Subcutaneous adipose tissue (tissue), 4 donors: ENCODE data around the gene PLXNA2. TPM values are rescaled to one million over a fixed set of nuclear protein-coding genes. Genes with fewer than 3 reads are reported as not detected.

Source experiments
- total RNA-seq, 4 donors: library from RNA; depleted of rRNA; stranded (reverse); fragments of >200 nt; gene quantifications; one replicate each; pipeline ENCODE4 v1.1.0, GENCODE V29; 2016
- TF ChIP-seq, protein P1 (sequence below): fragments of 450-650 bp; IDR thresholded peaks from one replicate; pipeline ENCODE4 v1.5.1; 2016; ENCODE audit warnings: low read depth, mild to moderate bottlenecking, control low read depth, antibody characterized with exemption, moderate library complexity

PLXNA2 gene
- total RNA-seq, 4 donors from 2014 or later, result 6.8 to 37.5 (median 14.3) TPM

- TF ChIP-seq, protein P1, sequence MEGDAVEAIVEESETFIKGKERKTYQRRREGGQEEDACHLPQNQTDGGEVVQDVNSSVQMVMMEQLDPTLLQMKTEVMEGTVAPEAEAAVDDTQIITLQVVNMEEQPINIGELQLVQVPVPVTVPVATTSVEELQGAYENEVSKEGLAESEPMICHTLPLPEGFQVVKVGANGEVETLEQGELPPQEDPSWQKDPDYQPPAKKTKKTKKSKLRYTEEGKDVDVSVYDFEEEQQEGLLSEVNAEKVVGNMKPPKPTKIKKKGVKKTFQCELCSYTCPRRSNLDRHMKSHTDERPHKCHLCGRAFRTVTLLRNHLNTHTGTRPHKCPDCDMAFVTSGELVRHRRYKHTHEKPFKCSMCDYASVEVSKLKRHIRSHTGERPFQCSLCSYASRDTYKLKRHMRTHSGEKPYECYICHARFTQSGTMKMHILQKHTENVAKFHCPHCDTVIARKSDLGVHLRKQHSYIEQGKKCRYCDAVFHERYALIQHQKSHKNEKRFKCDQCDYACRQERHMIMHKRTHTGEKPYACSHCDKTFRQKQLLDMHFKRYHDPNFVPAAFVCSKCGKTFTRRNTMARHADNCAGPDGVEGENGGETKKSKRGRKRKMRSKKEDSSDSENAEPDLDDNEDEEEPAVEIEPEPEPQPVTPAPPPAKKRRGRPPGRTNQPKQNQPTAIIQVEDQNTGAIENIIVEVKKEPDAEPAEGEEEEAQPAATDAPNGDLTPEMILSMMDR, result no peak
Measured at GRCh38 chr1:208115924-208116640, 128.1 kb downstream of the PLXNA2 start.

DNA sequence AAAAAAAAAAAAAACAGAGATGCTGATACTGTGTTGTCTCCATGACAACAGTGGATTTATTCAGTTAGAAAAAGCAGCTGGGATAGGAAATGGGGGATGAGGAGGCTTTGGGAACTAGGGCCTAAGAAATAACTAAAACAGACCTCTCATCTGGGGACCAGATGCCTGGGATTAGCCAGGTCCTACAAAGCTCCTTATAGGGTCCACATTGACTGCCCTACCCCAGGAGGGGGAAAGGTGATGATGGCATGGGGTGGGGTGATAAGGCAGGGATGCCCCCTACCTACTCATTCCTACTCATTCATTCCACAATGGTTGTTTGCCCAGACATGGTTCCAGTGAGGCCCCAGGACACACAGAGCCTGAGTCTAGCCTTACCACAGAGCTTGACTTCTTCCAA lies 131.2 kb downstream of the PLXNA2 start:
- TF ChIP-seq, protein P1, result no peak

DNA sequence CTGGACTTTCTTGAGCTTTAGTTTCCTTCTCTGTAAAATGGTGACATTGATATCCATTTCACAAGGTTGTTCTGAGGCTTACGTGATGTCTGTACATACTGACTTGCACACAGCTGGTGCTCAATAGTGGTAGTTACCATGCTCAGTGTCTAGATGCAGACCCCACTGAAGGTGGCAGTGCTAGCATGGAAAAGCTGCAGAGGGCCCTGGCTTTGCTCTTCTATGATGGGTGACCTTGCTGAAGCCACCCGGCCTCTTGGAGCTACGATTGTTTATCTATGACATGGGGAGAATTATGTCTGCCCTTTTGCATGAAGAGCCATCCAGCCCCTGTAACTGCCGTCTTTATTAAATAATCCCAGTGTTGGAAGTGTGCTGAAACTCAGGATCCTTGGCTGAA lies 131.8 kb downstream of the PLXNA2 start:
- TF ChIP-seq, protein P1, result no peak

GRCh38 chr1:208111646-208112190 lies 132.5 kb downstream of the PLXNA2 start:
- TF ChIP-seq, protein P1, result no peak

GRCh38 chr1:208110296-208110695 lies 133.9 kb downstream of the PLXNA2 start:
- TF ChIP-seq, protein P1, result no peak

DNA sequence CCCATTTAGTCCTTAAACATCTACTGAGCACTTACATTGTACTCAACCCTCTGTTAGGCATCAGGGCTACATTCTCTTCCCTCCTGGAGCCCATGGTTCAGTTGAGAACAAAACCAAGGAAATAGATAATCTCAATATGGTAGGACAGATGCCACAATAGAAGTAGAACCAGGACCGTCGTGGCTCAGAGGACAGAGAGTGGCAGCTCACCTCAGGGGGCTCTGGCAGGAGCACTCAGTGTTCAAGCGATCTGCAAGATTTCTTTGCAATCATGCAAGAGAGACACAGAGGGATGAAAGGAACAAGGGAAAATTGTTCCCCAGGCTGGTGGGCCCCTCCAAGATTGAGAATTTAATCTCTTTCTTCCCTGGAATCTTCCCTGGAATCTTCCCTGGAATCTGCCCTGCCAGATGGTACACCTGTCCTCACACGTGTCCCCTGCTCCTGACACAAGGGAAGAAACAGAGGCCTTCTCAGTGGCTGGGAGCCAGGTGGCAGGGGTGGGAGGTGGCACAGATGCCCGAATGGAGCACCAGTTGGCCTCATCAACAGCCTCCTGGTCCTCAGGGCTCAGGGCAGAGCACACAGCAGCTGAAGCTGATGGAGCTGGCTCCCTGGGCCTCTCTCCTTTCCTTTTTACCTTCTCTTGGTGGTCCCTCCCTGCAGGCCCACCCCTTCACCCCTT lies 135.4 kb downstream of the PLXNA2 start:
- TF ChIP-seq, protein P1, result no peak

GRCh38 chr1:208108213-208108608 lies 136.0 kb downstream of the PLXNA2 start:
- TF ChIP-seq, protein P1, result no peak
